ENCODE measurements around the gene APBA1.

DNA sequence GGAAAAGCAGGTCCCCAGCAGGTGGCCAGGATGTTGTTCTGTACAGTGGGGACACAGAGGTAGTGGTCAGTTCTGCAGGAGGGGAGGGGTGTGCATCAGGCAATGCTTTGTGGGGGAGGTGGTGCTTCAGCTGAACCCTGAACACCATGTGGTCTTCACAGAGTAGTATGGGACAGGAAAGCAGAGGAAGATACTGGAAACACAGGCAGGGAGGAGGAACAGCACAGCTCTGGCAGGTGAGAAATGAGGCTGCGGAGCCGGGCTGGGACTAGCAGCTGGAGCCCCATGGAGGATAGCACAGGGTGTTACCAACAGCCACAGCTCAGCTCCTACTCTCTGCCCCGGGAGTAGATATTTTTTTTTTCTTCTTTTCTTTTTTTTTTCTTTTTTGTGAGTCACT, 185.7 kb downstream of the APBA1 start:
- no peak for TF ChIP-seq CTCF (IDR thresholded peaks at IDR 0.05; ENCODE audit: insufficient read depth, low read length)
- TF ChIP-seq REST (IDR thresholded peaks at IDR 0.05; ENCODE audit: insufficient replicate concordance, low read depth) = no peak
- no peak for TF ChIP-seq POLR2AphosphoS5 (IDR thresholded peaks at IDR 0.05; ENCODE audit: low read depth)
- TF ChIP-seq GABPA (IDR thresholded peaks at IDR 0.05; ENCODE audit: low read depth) = no peak
- no peak for TF ChIP-seq SPI1 (IDR thresholded peaks at IDR 0.05; ENCODE audit: borderline replicate concordance, low read depth)
